Calu3 (cell line): ENCODE data around the gene LDLRAD4. TPM values are rescaled to one million over a fixed set of nuclear protein-coding genes. Genes with fewer than 3 reads are reported as not detected.
A peak's percentile ranks its signal among the peaks of the same experiment; 100 is the strongest.

Experiments
- BruUV-seq: library from RNA; stranded (reverse); fragments of 400-500 nt; replicated peaks from 2 replicates; lab custom pipeline; 2021; lab: Mats Ljungman, UMichigan
- CTCF ChIA-PET: fragments of 300-600 bp; sonication (Branson Sonifier 250); formaldehyde crosslinking; loops from one replicate; lab custom pipeline; 2022; ENCODE audit warnings: antibody characterized with exemption; lab: Charles Lee
- DNase-seq: peaks from one replicate; pipeline ENCODE4 v3.0.0; 2022
- H3K27ac Mint-ChIP-seq: one replicate; pipeline ENCODE4 v1.8.0; 2022; ENCODE audit warnings: mixed read lengths; ENCODE audit not compliant: unreplicated experiment
- H3K27me3 Mint-ChIP-seq: one replicate; pipeline ENCODE4 v1.8.0; 2022; ENCODE audit warnings: mixed read lengths; ENCODE audit not compliant: unreplicated experiment
- H3K36me3 Mint-ChIP-seq: one replicate; pipeline ENCODE4 v1.8.0; 2022; ENCODE audit warnings: mild to moderate bottlenecking, moderate library complexity, mixed read lengths; ENCODE audit not compliant: insufficient read depth, unreplicated experiment
- H3K4me1 Mint-ChIP-seq: one replicate; pipeline ENCODE4 v1.8.0; 2022; ENCODE audit warnings: mild to moderate bottlenecking, low read depth, mixed read lengths; ENCODE audit not compliant: unreplicated experiment
- H3K4me3 Mint-ChIP-seq: one replicate; pipeline ENCODE4 v1.8.0; 2022; ENCODE audit warnings: mild to moderate bottlenecking, low read depth, moderate library complexity, mixed read lengths; ENCODE audit not compliant: unreplicated experiment
- H3K9me3 Mint-ChIP-seq: one replicate; pipeline ENCODE4 v1.8.0; 2022; ENCODE audit warnings: low read depth, mixed read lengths; ENCODE audit not compliant: unreplicated experiment
- CTCF ChIP-seq: fragments of 200-600 bp; IDR thresholded peaks from one replicate; pipeline ENCODE4 v1.8.0; 2022; ENCODE audit warnings: antibody characterized with exemption; ENCODE audit not compliant: unreplicated experiment
- intact Hi-C: fragments of 100-400 bp; cut with micrococcal nuclease; formaldehyde crosslinking; loops from one replicate; pipeline ENCODE4 v1.10.0; 2022; ENCODE audit not compliant: unreplicated experiment
- total RNA-seq: library from RNA; stranded (reverse); gene quantifications from 2 replicates; pipeline ENCODE4 v1.2.3, GENCODE V29; 2022

The LDLRAD4 gene
- total RNA-seq, 1 experiment from 2014 or later = 0.50 TPM

- no peak for TF ChIP-seq CTCF
- DNase-seq = no peak
- Mint-ChIP-seq H3K36me3 (peaks cover 6% of the 10 kb centered on the region), H3K9me3 (no peaks in the 10 kb centered on the region), H3K27me3 (peaks cover 88% of the 10 kb centered on the region), H3K4me3 (peak overlapping the region; percentile 13), H3K27ac (no peak overlapping the region), H3K4me1 (no peaks in the 10 kb centered on the region)
- BruUV-seq = no TSS peak
- CTCF ChIA-PET = interaction anchor here (0.7 kb wide), 1 partner anchor 181 kb away, joined by 4 read pairs; no protein-coding TSS in a partner anchor
- intact Hi-C loops = loop anchor here (10.0 kb wide), 3 partner anchors 56 to 416 kb away; no protein-coding TSS in a partner anchor
Measured at GRCh38 chr18:13218997-13219396, 437 bp downstream of the LDLRAD4 start.

GRCh38 chr18:13219593-13220159 is 1.1 kb downstream of the LDLRAD4 start:
- no peak for DNase-seq
- H3K27ac Mint-ChIP-seq = no peak overlapping the region
- H3K4me3 Mint-ChIP-seq = peak overlapping the region; percentile 13
- no peaks in the 10 kb centered on the region for H3K4me1 Mint-ChIP-seq
- no peak for TF ChIP-seq CTCF
- H3K36me3 Mint-ChIP-seq = peaks cover 6% of the 10 kb centered on the region
- CTCF ChIA-PET = no interaction called here
- BruUV-seq = no TSS peak
- no peaks in the 10 kb centered on the region for H3K9me3 Mint-ChIP-seq
- peaks cover 81% of the 10 kb centered on the region for H3K27me3 Mint-ChIP-seq
- intact Hi-C loops = loop anchor here (10.0 kb wide), 3 partner anchors 55 to 415 kb away; no protein-coding TSS in a partner anchor

GRCh38 chr18:13220361-13220991 is 1.9 kb downstream of the LDLRAD4 start:
- no peak for TF ChIP-seq CTCF
- Mint-ChIP-seq H3K9me3 (no peaks in the 10 kb centered on the region), H3K4me1 (no peaks in the 10 kb centered on the region), H3K4me3 (no peak overlapping the region), H3K27me3 (peaks cover 73% of the 10 kb centered on the region), H3K27ac (no peak overlapping the region), H3K36me3 (peaks cover 6% of the 10 kb centered on the region)
- no TSS peak for BruUV-seq
- CTCF ChIA-PET = no interaction called here
- intact Hi-C loops = no loop called here
- no peak for DNase-seq

- Mint-ChIP-seq H3K4me3 (no peak overlapping the region), H3K27ac (no peak overlapping the region)
- intact Hi-C loops = no loop called here
Measured at GRCh38 chr18:13221869-13222855, 3.6 kb downstream of the LDLRAD4 start.

More at GRCh38 chr18:13221869-13222855, 3.6 kb downstream of the LDLRAD4 start:
- no peaks in the 10 kb centered on the region for H3K4me1 Mint-ChIP-seq
- DNase-seq = no peak
- H3K9me3 Mint-ChIP-seq = no peaks in the 10 kb centered on the region
- CTCF ChIA-PET = interaction anchor here (0.7 kb wide), 1 partner anchor 536 kb away, joined by 3 read pairs; no protein-coding TSS in a partner anchor
- BruUV-seq = no TSS peak
- TF ChIP-seq CTCF = no peak
- H3K27me3 Mint-ChIP-seq = peaks cover 56% of the 10 kb centered on the region
- peaks cover 6% of the 10 kb centered on the region for H3K36me3 Mint-ChIP-seq
